ENCODE data around the gene RIN3.

RIN3 gene

DNA sequence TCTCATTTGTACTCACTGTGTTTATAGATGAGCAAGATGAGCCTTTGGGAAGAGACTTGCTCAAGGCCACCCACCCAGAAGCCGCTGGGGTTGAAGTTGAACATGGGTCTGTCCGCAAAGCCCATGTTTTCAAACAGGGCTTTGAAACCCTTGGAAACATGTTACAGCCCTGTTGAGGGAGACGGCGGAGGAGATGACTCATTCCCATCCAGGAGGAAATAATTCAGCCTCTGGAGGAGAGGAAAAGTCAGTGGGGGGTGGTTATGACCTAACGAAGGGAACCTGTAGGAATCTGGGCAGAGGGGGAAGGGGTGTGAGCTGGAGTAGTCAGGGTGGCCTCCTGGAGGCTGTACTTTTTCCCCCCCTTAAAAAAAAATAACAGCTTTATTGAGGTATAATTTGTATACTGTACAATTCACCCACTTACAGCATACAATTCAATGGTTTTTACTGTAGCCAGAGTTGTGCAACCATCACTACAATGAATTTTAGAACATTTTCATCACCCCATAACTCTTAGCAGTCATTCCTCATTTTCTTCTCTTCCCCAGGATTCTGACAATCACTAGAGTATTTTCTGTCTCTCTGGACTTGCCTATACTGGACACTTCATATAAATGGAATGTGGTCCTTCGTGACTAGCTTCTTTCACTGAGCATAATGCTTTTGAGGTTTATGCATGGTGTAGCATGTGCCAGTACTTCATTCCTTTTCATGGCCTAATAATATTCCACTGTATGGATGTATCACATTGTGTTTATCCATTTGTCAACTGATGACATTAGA is 1.9 kb upstream of the RIN3 start:
- DNase-seq: no peak

DNA sequence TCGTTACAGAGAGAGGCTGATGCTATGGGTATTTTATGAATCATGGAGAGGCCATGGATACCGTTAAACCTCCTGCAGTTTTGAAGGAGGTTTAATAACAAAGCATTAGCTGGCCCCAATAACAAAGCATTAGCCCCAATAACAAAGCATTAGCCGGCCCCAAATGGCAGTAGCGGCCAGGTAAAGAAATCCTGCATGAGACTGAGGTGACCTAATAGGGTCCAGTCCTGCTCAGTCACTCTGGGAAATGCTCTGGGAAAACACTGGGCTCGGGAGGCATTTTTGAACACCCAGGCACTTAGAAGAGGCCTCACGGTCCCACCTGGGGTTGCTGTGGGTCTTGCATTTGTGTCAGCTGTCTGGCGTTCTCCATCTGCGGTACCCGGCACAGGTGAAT is 776 bp upstream of the RIN3 start:
- DNase-seq: no peak

DNA sequence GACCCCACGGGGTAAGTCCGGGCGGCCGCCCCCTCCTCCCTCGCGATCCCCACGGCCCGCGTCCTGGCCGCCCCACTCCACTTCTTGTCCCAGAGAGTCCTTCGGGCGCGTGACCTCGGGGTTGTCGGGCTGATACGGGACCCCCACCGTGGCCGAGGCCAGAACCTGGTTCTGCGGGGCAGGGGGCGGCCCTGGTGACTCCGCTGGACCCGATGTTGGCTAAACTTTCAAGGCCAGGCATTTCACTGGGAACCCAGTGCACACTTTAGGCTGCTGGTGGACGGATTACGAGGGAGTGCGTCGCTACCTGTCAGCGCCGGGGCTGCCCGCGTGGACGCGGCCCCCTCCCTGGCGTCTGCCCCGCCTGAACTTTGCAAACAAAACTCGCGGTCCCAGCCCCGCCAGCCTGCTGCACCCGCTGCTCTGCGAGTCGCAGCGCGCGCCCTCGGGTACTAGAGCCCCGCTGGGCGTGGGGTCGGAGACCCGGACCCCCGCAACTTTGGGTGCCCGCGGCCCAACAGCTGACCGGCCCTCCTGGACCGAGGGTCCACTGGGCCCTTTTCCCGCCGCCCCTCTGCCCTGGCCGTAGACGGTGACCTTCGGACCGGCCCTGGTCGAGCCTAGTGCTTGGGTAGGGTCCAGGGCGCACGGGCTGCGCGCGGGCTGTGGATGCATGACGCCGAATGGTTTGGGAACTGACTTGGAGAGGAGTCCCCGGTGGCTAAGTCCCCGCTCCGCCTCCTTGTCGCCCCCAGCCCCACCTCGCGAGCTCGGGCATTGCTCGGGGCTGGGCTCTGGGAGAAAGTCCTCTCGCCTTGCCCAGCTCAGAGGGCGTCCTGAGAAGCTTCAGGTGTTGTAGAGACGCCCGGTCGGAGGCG is 624 bp downstream of the RIN3 start:
- DNase-seq: no peak

DNA sequence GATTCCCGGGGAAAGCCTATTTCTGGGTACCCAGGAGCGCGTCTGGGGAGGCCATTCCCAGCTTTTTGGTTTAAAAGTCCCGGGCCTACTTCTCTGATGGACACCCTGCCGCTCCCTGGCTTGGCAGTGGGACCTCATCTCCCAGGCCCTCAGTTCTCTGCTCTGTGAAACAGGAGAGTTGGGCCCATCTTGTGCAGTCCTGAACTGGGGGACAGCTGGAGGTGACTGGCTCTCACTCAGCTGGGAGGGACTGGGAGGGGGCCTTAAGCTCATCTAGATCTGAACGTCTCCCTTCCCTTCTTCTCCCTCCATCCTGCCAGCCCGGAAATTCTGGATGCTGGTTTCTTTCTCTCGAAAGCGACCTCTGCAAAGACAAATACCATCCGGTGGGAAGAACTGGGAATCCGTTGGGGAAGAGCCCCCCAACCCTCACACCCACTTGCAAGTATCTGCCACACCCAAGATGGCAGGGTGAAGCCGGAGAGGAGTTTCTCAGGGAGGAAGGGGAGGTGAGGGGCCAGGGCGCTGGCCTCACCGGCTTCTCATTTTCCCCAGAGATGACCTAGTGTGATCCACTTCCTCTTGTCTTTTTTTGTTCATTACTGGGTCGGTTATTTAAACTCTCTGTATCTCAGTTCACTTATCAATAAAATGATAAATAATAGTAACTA is 1.4 kb downstream of the RIN3 start:
- DNase-seq: no peak

DNA sequence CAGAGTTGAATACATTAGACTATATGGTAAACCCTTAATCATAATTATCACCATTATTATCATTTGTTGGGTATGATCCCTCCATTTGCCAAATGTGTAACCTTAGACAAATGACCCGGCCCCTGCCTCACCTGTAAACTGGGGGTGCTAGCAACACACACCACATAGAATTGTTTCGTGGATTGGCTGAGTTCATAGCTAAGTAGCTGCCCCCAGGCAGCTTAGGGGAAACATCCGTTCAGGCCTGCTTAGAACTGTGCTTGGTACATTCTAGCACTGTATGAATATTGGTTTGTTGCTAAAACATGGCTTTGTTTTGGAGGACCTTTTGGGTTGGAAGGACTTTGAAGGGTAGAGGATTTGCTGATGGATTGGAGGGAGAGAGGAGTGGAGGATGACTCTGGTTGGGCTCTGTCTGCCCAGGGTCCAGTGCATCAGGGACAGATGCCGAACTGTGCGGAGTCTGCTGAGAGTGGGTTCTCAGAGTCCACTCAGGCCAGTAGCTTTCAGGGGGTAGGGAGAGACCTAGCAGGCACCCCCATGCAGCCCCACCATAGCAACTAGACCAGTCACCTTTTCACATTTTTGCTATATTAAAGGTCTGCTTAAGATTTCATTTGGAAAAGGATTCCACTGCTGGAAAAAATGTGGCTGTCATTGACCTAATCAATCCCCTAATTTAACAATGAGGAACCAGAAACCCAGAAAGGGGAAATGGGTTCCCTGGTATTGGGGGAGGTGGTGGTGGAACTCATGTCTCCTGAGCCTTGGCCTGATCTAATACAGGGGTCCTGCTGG is 2.2 kb downstream of the RIN3 start:
- DNase-seq: peak; percentile 78

DNA sequence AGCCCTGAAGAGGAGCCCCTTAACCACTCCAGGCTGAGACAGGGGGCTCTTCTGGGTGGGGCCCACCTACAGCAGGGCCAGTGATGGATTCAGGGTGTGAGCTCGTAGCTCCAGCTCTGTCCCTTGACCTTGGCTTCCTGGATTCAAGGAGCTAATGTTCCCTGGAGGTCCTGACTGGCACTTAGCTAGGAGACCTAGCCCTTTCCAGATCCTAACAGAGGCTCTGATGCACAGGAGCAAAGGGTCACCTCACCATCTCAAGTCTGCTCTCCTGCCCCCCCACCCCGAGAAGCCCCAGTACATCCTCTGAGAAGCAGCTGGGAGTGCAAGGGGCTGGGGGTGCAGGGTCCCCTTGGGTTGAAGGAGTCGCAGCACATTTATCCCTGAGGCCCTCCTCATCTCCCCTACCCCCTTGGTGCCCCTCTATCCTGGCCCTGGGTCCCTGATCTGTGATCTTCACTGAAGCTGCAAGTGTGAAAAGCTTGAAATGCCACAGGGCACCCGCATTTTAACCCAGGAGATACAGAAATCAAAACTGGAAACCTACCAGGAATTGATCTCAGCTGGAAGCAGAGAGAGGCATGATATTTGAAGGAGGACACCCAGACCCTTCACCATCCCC is 2.9 kb downstream of the RIN3 start:
- no peak for DNase-seq

DNA sequence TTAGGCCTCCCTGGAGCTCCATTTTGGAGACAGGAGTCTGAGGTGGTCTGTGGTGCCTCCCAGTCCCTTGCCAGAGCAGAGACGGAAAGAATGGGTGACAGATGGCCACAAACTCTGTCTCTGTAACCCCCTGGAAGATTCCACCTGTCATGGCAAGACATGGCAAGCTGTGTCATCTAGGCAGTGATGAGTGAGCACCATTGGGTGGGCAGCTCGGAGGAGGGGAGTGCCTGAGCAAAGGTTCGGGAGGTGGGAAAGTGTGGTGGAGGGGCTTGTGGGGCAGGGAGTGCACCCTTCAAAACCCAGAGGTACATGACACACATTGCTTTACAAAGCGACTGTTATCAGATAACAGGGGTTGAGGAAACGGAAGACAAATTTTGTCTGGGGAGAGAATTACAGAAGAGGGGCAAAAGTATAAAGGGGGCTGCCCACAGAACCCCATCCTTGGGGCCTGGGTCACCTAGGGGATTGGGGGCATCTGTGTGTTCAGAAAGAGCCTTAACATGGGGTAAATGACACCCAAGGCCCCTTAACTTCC is 3.5 kb downstream of the RIN3 start:
- DNase-seq: no peak

DNA sequence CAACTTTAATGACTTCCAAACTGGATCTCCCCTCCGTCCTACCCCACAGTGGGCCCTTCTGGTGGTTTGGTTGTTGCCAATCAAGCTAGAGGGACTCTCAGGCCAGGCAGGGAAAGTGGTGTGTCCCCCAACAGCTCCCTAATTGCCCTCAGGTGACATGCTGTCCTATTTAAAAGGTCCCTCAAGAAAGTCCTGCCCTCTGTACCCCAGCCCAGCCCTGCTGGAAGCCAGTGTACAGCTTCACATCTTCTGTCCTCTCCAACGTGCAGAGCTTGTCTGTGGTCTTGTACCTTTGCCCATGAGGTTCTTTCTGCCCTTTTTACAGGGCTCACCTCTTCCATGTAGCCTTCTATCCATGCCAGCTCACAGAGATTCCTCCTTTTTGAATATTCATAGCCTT is 4.2 kb downstream of the RIN3 start:
- DNase-seq: no peak

DNA sequence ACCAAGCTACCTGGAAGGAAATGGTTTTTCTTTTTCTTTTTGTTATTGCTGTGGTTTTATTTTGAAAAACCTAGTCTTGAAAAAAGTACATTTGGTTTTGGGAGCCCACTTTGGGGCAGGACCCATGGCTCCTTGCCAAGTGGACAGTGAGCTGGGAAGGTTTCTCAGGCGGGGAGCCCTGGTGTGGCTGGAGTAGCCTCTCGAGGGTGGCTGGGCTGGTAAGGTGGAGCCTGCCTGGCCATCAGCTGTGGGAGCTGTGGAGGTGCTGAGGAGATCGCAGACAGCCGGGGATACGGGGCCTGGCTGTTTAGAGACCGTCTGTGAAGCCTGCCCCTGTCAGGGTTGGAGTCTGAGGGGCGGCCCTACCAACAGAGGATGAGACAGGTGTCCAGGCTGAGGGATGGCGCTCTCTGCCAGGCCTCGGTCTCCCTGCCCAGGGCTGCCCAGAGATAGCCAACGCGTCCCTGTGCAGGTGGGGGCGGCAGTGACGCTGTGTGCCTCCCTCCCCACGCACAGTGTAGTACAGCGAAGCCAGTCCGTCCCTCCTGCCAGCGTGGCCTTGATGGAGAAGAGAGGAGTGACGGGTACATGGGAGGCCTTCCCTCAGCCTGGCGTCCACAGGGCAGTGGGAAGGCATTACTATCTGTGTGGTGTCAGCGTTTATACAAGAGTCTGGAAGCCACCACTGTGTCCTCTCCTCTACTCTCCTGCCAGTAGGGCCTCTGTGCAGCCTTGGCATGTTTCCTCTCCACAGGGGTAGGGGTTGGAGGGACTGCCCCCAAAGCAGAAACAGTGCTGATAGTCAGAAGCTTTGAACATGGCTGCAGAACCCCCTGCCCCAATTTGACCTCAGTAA is 5.9 kb downstream of the RIN3 start:
- no peak for DNase-seq

DNA sequence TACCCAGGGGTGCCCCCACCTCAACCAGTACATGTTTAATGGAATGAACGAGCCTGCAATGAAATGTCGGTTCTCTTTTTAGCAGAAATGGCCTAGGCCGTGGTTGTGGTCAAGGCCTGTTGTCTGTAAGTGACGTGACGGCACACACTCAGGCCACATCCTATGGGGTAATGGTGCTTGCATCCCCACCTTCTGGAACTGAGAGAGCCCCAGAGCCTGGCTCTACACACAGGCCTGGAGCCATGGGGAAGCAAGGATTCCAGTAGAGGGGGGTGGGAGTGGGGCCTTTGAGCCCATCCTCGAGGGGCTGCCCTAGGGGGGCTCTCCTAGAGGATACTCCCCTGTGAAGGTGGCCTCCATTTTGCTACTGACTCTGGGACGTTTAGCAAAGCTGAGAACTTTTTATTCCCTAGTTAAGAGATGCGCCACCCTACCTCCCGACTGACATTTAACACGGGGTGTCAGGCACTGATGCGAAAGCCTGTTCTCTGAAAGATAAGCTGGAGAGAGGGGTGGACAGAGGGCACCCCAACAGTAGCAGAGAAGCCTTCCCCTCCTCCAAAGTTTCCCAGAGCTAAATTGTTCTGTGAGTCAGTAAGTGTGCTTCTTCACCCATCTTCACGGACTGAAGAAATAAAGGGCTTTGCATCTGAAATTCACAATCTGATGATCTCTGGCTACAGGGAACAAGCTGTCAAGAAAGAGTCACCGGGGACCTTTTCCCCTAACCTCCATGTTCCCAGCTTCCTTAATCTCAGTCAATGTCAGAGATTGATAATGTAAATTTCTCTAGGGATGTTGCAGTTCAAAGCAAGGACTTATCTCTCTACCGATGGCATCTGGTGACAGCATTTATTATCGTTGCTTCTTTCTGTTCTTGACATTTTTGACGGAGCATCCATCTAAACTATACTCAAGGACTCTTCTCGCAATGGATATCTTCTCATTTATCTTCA is 6.8 kb downstream of the RIN3 start:
- peak; percentile 86 for DNase-seq

DNA sequence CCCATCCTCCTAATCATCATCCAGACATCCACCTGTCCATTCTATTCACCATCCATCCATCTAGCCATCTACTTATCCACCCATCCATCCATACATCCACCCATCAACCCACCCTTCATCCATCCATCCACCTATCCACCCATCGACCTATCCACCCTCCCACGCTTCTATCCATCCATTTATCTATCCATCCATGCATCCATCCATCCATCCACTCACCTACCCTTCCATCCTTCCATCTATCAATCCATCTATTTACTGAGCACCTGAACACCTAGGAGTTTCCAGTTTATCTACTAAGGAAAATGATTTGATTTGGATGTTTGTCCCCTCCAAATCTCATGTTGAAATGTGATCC is 7.5 kb downstream of the RIN3 start:
- DNase-seq: no peak

DNA sequence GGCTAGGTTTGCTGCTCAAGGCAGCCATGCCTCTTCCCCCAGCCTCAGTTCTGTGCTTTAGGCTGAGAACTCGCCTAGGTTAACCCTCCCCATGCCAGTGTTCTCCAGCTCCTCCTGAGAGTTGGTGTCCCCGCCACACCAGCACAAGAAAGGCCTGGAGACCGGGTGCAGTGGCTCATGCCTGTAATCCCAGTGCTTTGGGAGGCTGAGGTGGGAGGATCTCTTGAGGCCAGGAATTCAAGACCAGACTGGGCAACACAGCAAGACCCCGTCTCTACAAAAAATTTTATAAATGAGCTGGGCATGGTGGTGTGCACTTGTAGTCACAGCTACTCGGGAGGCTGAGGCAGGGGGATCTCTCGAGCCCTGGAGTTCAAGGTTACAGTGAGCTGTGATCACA is 10.2 kb downstream of the RIN3 start:
- no peak for DNase-seq

DNA sequence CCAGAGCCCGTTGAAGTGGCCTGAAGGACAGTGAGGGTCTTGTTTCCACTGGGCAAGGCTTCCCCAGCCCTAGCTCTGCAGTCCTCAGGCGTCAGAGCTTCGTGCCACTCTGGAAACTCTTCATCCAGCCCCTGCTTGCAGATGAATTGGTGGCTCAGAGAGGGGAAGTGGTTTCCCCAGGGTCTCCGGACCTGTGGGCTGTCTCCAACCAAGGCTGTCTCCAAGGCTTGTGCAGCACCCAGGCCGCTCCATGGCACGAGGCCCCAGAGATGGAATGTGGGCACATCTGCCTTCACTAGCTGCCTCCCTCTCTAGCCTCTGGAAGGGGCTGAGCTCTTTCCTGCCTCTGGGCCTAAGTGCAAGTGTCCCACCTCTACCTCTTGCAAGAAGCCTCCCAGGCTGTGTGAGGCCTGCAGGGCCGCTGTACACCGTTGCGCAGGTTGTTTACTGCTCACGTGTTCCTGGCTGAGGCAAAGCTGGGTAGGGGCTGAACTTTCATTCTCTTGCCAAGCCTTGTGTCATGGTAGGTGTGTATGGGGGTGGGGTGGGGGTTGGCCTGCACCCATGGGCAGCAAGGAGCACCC is 11.1 kb downstream of the RIN3 start:
- DNase-seq: peak; percentile 54

DNA sequence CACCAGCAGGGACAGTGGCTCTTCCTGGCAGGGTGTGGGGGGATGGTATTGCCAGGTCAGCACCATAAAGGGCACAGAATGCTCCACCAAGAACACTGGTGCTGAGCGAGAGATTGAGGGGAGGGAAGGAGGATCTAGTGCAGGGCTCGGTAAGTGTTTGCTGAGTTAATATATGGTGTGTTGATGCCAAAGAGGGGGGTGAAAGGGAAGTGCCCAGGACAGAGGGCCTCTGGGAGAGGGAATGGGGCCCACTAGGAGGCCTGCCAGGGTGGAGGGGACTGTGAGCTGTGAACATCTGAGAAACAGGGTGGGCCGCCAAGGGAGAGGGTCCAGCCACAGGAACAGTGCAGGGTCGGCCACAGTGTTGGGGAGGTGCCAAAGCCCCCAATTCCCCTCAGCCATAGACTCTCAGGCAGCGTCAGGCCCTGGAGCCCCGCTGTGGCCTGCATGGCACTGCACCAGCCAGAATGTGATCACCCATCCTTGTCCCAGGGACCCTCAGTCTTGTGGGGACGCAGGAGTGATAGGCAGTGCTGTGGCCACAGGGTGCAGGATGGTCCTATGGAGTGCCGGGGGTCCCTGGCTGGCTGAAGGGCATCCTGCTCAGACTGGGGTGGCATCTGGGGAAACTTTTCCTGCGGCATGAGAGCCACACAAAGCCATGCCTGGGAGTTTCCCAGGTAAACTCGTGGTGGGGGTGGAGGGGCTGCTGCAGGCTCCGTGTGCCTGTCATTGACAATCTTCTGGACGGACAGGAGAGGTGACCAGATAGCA is 11.9 kb downstream of the RIN3 start:
- DNase-seq: no peak

DNA sequence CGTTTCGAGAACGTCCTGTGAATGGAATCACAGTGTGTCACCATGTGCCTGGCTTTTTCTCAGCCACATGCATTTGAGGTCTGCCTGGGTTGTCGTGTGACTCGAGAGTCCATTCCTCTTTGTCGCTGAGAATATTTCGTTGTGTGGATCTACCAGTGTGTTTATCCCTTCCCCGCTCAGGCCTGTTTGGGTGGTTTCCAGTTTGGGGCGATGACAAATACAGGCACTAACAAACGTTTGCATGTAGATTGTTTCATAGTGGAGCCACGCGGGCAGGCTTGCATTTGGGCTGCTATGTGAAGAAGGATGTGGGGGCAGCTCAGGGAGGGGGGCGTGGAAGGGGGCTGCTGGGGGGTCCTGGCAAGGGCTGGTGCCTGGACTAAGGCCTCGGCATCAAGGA is 14.1 kb downstream of the RIN3 start:
- DNase-seq: no peak

DNA sequence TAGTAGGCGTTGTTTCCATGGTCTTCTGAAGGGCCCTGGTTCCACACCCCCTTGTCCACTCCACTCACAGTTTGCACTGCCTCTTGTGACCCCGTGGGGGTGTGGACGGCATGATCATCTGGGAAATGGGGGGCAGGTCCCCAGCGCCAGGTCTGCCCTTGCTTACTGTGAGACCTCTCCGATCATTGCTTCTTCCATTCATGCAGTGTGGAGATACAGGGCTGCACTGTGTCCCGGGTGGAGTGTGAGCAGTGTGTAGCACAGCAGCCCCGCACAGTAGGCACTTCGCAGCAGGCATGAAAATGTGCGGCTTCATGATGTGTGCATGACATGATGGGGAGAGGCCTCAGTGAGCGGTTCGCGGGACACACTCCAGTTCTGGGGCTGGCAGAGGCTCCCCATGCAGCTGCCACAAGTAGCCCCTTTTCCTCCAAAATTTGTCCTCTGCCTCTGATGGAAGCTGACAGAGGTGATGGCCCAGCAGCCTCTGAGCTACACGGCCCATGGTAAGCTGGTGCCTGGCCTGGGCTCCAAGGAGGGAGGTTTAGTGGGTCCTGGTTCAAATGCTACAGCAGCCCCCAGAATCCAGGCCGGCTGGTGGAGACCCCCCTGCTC is 15.0 kb downstream of the RIN3 start:
- no peak for DNase-seq

DNA sequence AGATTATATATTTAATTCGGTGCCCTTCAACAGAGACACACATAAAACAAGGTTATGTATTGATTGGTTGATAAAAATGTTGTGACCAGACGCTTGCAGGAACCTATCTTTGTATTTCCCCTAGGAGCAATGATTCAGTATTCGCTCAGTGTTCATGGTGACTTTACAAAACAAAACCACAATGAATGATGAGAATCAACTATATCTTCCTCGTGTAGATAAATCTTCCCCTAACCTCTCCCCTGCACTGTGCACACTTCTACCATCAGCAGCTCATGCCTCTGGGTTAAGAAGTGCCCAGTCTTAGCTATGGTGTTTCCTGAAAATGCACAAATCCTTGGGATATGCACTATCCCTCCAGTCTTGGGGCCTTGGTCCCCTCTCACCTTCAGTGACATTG is 16.3 kb downstream of the RIN3 start:
- no peak for DNase-seq
